A172 (cell line): Measurements from ENCODE around the gene PIR. TPM values are rescaled to one million over a fixed set of nuclear protein-coding genes. Genes with fewer than 3 reads are reported as not detected.

ENCODE experiments used
- DNase-seq: peaks from one replicate; pipeline ENCODE4 v3.0.0-alpha.2; 2015; ENCODE audit warnings: low spot score
- total RNA-seq: library from RNA; depleted of rRNA; stranded (reverse); fragments of >200 nt; shearing (Covaris generic); gene quantifications from 2 replicates; pipeline ENCODE4 v1.2.3, GENCODE V29; 2014

The PIR gene
- total RNA-seq, 1 experiment from 2014 or later, result 61.1 TPM

DNA sequence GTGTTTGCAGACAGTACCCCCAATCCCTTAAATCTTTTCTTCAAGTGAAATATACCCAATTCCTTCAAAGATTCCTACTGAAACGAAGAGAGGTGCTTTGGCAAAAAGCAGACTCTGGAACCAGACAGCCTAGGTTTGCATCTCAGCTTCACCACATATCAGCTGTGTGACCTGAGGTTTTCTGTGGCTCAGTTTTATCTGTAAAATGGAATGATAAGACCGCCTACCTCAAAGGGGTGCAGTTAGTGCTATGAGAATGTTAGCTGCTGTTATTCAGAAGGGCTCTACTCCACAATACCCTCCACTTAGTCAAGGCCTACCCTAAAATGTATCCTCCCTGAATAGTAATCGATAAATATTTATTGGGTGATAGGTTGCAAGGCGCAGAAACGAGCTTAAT lies 664 bp downstream of the PIR start:
- no peak for DNase-seq

DNA sequence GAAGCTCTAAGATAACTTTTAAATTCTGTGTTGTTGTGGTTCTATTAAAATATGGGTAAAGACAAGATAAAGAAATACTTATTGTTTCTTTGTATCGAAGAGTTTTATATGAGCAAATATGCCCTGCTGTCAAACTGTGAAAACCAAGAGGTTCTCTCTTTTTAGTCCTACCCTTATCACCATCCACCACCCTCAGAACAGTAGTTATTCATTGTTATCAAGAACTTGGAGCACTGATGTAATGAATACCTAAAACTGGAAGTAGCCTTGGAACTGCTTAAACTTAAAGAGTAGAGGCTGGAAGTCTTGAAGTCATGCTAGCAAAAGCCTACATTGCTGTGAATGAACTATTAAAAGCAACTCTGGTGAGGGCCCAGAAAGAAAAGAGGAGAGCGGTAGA lies 9.2 kb downstream of the PIR start:
- no peak for DNase-seq

DNA sequence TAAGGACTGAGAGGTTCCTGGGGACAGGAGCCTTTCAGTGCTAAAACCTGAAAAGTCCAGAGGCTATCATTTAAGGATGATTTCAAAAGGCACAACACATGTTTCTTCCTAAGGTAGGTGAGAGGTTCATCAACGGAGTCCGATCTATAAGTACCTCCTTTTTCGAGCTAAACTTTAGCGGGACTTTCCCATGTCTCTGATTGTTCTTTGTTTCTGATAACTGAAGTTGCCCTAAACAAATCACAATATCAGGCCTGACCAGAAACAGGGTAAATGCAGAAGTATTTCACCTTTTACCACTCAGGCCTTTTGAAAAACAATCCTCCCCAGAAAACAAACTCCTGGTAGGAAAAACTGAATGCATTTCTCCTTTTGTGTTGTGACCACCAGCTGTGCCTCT lies 17.6 kb downstream of the PIR start:
- no peak for DNase-seq

DNA sequence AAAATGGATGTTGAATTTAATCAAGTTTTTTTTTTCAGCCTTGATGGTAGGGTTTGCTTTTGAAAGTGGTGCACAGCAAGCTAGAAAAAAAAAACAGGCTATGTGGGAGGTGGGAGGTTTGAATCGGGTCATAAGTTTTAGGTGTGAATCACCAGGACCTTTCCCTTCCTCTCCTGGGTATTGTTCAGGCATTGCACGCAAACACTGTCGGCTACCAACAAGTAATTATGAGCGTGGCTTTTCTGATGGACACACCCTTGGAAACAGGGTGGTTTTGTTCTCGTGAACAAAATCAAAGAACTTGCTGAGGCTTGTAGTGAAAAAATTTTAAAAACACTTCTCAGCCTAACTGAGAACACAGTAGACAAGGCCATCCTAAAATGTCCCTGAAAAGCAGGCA lies 18.1 kb downstream of the PIR start:
- no peak for DNase-seq

DNA sequence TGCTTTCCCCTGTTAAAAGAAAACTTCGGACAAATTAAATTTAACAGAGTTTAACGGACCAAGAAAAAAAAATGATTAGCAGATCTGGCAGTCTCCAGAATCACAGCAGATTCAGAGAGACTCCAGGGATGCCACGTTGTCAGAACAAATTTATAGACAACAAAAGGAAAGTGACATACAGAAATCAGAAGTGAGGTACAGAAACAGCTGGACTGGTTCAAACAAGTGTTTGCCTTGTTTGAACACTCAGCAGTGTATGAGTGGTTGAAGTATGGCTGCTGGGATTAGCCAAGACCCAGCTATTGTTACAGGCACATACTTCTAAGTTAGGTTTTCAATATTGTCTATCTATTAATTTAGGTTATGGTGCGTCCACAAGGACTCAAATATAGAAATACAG lies 19.1 kb downstream of the PIR start:
- no peak for DNase-seq

DNA sequence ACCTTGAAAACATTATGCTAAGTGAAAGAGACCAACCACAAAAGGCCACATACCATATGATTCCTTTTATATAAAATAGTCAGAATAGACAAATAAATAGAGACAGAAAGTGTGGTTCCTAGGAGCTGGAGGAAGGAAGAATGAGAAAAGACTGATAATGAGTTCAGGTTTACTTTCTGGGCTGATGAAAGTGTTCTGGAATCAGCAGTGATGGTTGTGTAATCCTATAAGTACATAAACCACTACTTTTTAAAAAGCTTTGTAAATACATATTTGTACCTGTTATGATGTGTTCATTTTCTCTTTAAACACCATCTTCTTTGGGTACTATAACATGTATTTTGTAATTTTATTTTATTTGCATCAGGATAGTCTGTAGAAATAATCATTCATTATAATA lies 20.6 kb downstream of the PIR start:
- DNase-seq, result no peak

DNA sequence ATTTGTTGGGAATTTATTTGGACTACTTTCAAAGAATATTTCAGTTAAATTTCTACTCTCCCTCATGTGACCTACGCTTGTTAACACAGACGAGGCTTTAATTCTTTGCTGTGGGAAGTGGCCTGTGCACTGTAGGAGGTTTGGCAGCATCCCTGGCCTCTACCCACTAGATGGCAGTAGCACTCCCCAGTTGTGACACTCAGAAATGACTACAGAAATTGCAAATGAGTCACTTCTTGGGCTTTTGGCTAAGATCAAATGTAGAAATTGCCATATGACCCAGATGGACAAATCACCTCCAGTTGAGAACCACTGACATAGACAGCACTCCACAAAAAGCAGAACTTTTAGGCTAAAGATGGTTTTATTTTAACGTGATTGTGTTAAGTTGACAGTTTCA lies 22.1 kb downstream of the PIR start:
- DNase-seq, result peak; percentile 63

DNA sequence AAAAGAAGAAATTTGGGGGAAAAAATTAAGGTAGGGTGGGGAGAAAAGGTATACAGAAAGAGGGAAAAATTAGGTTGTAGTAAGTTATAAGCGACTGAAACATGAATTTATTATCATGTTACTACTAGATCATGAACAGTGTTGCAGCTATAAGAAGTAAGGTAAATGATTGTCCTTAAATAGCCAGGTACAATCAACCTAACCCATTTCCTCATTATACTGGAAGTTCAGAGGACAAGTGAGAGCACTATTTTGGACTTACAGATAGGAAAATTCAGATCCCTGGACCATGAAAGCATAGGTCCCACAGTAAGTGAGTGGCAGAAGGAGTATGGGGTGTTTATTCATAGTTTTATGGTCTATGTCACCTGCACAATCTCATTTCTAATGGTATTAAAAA lies 23.5 kb downstream of the PIR start:
- no peak for DNase-seq

DNA sequence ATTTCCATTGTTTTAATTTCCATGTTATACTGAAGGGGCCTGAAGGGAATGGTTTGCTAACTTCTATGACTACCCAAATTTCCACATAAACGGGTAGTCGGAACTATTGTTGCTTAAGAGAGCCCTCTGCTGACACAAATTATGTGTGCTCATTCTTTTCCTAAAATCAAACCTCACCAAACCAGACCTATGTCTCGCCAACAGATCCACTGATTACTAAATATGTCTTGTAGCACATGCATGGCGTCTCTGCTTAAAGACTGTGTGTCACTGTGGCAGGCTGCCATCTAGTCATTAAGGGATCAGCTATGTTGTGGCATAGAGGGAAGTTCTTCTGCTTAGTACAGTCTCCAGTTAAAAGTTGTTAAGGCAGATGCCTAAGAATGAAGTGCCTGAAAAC lies 25.1 kb downstream of the PIR start:
- peak; percentile 14 for DNase-seq

DNA sequence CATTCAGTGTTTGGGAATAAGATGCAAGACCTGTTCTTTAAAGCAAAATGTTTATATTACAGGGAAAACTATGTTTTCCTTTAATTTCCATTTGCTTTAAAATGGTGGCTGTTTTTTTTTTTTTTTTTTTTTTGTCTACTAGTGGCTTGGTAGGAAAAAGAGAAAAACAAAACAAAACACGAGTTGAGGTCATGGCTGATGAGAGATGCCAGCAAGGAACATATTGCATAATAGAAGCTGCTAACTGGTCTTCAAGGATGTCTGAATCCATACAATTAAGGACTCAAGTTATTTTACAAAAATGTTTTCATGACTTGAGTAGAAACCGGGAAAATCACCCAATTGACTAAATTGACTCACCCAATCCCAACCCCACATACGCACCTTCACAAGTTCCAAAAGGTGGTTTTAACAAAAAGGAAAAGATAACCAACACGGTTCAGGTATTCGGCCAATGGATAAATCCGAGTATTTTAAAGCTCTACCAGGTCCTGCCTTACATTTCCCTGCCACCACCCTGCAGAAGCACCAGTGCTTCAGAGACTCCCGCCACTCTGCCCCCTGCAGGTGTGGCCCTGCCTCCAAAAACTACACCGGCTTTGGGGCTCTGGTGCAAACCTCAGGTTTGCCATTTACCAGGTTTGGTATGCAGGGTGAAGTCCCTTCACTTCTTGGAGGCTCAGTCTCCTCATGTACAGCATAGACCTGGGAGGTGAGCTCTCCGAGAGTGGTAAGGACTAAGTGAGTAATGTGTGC lies 27.1 kb downstream of the PIR start:
- no peak for DNase-seq

DNA sequence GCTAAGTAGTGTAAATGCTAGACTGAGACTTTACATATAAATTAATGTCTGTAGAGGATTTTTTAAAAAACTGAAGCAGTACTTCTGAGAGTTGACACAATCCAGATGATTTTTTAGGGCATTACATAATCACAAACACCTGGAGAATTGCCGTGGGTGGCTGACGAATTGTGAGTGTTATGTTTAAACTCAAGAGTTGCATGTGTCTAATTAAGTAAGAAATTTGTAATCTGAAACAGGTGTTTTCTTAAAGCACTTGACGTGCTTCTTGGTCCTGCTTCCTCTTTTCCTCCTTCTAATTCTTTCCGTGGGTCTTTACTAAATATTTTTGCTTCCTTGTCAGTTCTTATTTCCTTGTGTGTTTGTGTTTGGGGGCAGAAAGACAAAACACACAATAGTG lies 27.8 kb downstream of the PIR start:
- DNase-seq, result no peak

DNA sequence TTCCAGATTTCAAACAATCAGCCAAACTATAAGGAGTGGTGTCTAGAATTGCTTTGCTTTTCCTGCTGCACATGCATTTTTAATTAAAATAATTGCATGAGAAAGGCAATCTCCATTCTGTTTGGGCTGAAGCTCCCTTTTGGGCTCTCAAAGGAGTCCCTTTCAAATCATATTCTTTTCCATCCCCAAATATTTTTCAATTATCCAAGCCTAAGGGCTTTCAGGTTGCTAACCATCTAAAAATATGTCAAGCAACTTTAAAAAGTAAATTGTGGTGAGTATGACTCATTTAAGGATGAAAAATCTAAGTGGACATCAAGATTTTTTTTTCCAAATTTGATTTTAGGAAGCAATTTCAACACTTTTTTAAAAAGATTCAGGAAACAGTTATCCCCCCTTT lies 28.4 kb downstream of the PIR start:
- DNase-seq, result no peak

DNA sequence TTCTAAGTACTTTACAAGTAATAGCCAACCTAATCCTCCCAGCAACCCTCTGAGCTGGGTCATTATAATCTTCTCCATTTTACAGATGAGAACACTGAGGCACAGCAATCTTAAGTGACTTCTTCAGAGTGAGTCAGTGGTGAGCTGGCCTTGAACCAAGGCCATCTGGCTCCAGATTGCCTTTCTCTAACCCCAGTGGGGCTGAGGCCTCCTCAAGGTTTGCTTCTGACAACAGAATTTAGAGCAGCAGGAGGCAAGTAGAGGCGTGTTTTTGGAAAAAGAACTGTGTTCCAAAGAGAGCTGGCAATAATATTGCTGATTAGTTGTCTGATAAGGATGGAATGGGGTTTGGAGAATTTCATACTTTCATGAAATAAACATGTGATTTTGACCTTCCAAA lies 41.2 kb downstream of the PIR start:
- DNase-seq, result no peak

DNA sequence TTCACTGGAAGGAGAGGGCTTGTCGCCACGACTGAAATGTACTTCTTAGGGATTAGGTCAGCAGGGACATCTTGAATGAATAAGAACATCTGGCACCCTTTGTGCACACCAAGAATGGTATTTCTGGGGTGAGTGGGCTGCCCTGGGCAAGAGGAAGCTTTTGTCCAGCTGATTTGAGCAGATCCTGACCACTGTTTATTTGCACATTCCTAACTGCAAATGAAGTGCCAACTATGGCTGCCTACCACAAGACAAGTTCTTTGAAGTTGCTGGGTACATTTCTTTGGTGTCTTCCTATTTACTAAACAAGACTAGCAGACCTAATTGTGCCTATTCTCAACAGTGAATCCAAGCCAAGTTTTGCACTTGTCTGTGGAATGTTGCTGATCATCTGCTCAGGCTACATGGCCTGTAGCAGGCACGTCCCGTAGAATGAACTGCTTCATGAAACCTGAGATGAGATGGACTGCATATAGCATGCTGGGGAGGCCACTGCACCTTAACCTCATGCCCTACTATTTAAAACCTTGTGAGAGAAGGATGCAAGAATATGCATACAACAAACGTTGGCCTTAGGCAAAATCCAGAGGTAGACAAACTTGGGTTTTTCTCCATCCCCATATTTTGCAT lies 45.0 kb downstream of the PIR start:
- no peak for DNase-seq

DNA sequence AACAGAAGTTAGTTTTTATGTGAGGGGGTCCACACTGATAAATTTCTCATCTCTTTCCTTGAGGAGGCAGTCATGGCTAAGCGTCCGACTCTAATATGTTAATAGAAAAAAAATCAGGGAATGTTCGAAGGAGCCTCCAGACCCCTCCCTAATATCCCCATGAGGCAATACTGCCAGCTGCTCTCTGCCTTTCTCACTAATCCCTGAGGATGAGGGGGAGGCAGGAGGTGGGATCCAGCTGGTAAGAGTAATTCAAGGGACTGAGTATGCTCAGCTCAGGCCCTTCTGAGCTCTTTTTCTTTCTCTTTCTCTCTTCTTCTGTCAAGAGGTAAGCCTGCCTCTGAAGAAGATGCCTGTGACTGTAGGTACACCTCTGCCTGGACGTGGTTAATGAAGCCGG lies 51.7 kb downstream of the PIR start:
- DNase-seq, result no peak

DNA sequence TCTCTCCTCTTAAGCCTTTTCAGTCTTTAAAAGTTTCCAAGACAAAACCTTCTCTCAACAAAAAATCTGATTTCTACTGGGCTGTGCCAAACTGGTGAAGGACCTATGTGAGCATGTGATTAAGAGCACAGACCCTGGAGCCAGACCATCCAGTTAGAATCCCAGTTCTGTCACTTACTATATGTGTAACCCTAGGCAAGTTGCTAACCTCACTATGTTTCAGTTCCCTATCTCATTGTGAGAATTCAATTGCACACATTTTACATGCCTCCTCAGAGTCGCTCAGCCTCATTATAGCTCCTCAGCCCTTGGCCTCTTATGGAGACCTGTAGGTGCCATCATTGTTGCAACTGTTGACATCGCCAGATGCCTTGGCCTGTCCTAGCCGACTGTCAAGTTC lies 54.8 kb downstream of the PIR start:
- no peak for DNase-seq

DNA sequence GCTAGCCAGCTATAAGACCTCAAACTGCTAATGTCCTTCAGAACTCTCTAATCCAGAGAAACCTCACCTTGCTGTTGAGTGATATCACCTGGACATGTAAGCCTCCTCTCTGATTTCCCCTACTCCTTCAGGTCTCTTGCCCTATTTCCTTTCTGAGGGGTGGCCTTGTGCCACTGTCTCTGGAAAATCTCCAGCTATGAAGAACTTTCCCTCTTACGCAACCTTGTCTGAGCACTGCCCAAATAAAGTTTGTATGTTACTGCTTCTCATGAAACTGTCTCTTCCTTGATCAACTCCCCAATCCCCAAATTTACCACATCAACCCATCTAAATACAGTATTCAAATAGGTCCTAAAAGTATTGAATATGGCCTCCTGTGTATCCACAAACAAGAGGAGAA lies 55.4 kb downstream of the PIR start:
- DNase-seq, result no peak

DNA sequence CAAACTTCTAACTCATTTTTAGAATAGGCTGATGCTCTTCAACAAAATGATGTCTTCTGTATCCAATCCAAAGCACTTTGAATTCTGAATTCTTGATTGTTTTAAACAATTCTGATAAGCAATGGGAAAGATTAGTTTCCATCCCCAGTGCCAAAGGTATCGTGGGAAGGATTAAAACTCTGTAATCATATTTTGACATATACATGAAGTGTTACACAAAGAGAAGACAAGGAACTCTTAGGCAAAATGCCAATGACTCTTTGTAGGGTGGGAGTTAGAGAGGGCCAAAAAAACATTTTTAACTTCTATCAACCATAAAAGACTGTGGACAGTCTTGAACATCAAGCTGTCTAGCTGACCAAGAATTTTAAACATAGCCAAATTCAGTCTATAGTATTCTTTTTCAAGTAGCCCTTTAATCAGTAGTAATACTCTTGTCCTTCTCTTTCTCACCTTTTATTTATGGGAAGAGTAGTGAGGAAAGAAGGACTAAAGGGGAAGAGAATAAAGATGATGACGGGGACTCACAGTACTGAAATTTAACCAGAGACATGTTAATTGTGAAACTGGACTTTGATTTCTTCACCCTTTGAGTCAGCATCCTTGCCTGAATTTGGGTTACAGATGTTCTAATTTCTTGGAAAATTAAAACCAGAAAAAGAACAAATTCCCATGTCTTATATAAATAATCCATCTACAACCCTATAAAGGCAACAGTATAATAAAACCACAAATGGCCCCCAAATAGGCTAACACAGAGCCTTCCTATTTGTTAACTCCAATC lies 57.1 kb downstream of the PIR start:
- DNase-seq, result no peak

DNA sequence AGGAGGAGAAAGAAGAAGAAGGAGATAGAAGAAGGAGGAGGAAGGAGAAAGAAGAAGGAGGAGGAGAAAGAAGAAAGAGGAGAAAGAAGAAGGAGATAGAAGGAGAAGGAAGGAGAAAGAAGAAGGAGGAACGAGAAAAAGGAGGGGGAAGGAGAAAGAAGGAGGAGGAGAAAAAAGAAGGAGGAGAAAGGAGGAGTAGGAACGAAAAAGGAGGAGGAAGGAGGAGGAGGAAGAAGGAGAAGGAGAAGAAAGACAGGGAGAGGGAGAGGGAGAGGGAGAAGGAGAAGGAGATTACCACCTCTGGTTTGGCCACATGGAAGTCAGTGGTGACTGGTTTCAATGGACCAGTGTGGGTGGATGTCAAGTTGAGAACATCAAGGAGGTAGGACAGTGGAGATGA lies 58.9 kb downstream of the PIR start:
- DNase-seq, result no peak

DNA sequence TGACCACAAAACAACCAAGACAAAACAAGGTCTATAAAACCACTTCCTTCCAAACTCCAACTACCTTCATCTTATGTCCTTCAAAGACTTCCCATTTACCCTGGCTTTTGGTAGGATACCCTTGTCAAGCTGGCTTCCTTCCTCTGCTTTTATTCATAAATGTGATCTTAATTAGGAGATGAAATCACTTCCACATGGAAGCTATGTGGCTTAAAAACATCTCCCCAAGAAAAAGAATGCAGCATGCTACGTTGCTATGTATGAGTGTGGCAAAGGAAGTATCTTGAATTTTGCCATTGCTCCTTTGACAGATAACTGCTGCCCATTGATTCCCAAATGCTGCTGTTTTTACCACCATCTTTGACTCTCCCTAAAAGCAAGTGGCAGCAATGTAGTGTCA lies 62.5 kb downstream of the PIR start:
- DNase-seq, result no peak

DNA sequence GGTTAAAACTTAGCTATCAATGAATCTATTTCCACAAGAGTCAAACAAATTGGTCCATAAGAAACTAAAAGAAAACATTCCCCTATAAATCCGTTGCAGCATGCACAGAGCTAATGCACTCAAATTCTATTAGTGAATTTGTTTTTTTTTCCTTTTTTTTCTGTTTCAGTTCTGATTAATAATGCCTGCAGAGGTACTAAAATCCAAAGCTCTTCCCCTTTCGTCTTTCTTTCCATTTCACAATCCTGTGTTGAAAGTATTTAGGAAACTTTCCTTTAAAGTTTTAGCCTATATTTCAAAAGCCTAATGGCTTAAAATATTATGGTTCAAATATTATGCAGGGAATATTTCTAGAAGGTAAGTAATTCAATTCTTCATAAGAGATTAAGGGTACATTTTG lies 63.1 kb downstream of the PIR start:
- DNase-seq, result no peak

DNA sequence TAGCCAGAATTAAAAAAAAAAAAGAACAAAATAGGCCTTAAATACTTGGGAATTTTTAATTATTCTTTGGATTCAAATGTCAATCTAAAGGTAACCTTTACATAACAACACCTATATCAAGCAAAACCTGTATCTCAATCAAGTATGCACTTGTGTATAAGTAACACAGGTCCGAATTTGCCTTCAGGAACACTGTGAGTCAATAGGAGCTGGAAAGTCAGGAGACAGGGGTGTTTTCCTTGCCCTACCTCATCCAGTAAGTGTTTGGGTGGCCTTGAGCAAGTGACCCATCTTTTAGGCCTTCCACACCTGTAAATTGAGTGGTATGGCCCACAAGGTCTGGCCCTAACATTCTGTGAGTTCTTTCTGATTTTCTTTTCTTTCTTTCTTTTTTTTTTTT lies 68.1 kb downstream of the PIR start:
- DNase-seq, result no peak

DNA sequence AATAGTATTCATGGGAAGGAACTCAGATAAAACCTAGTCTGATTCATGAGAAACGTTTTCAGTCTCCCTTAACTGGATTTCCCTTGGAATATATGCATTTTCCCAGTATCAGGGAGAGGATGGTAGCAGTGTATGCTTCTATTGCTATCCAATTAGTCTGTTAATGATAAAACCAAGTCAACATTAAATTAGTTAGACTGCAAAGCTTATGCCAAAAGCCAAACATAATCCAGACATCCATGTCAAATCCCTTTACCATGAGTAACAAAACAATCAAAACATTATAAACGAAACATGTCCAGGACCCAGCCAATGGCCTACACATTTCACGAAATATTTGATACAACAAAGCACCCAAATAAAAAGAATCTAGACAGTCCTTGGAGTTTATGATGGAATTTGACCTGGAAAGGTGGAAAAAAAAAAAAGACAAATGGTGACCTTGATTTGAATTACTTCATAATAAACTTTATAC lies 74.4 kb downstream of the PIR start:
- DNase-seq, result no peak
